Tibial nerve (tissue), 4 donors: ENCODE measurements around the gene ACOXL.

Experiments used
- CTCF ChIP-seq, 5 experiments: fragments of 200-600 bp in 3 of 5; fragments of 450-650 bp in 2 of 5; sonication (generic) in 3 of 5; IDR thresholded peaks; one replicate each; pipeline ENCODE4 v1.5.1; 2016 to 2019; ENCODE audit warnings: antibody characterized with exemption in 5 of 5, mild to moderate bottlenecking in 3 of 5, moderate library complexity in 2 of 5
- EP300 ChIP-seq, 2 donors: sonication (generic); formaldehyde crosslinking; IDR thresholded peaks; one replicate each; pipeline ENCODE4 v1.6.1; 2017; ENCODE audit warnings: antibody characterized with exemption in 2 of 2, mild to moderate bottlenecking in 1 of 2
- POLR2A ChIP-seq, 2 donors: fragments of 450-650 bp; IDR thresholded peaks; one replicate each; pipeline ENCODE4 v1.6.1; 2017; ENCODE audit warnings: antibody characterized with exemption in 2 of 2, mild to moderate bottlenecking in 2 of 2, moderate library complexity in 2 of 2

GRCh38 chr2:110904779-110905148, 172.4 kb downstream of the ACOXL start:
- TF ChIP-seq CTCF (IDR thresholded peaks at IDR 0.05): no peak
- no peak for TF ChIP-seq EP300 (IDR thresholded peaks at IDR 0.05)
- no peak for TF ChIP-seq POLR2A (IDR thresholded peaks at IDR 0.05)
